Measurements from ENCODE around the gene TMBIM6.
"Not testable (repeated sequence)": the region's sequence is repeated elsewhere in the genome, so short reads cannot be mapped to it uniquely, and the experiment has no call there.

TMBIM6 gene

DNA sequence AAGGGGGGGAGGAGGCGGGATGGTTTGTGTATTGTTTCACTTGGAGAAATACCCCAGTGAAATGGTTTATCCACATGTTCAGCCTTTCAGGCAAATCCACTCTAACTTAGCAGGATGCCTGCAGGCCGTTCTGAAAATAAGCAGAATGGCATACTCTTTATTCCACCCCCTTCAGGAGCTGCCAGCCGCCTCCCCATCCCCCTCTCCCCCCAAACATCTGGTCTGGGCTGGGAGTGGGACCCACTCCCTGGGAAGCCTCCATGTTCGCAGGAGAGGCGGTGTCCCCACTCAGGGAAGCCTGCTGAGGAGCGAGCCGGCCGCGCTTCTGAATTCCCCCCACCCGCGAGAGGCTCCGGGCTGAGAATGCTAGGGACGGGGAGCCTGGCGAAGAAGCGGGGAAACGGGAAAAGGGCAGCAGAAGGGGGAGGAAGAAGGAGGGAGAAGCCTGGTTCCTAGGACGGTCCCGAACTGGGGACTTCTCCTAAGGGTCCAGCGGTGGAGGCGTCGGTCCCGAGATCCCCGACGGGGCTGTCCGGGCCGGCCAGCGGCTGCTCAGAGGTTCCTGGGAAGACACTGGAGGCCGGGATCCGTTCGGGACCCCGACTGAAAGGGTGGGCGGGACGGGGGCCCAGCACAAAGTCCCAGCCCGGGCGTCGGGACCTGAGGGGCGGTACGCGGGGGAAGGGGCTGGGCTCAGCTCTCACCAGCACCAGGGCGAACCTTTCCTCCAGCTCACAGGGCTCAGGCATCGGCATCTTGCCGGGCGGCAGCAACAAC, 34.8 kb upstream of the TMBIM6 start:
- peak overlapping the region; percentile 81 for H3K4me3 ChIP-seq (ENCODE audit: low read length)
- H3K18ac ChIP-seq (ENCODE audit: low read length) = peak overlapping the region; percentile 93
- H3K27ac ChIP-seq (ENCODE audit: low read depth, low read length) = peak overlapping the region; percentile 90
- no CpG with 5 or more reads among the region's 43 CpGs for WGBS (ENCODE audit: extremely low coverage, insufficient coverage, low lambda C conversion rate)
- peak overlapping the region; percentile 86 for H2BK120ac ChIP-seq (ENCODE audit: low read depth, low read length)
- H2BK5ac ChIP-seq (ENCODE audit: low read length) = no peak overlapping the region
- H3K79me2 ChIP-seq (ENCODE audit: control insufficient read depth, insufficient read depth, low read length) = peaks cover 40% of the 10 kb centered on the region
- H2BK15ac ChIP-seq (replicated peaks; ENCODE audit: low read depth) = peak overlapping the region; percentile 1
- H3K23ac ChIP-seq (ENCODE audit: low read length) = peak overlapping the region; percentile 84
- H3K4me2 ChIP-seq (ENCODE audit: low read length) = peak overlapping the region; percentile 84
- no peak overlapping the region for H4K8ac ChIP-seq (ENCODE audit: low read depth, low read length)
- H3K4me1 ChIP-seq (ENCODE audit: control insufficient read depth, low read depth, low read length) = peaks cover 14% of the 10 kb centered on the region
- peak overlapping the region; percentile 91 for H3K9ac ChIP-seq (ENCODE audit: low read length)
- peak; percentile 72 for DNase-seq
- H3K4ac ChIP-seq (ENCODE audit: low read depth, low read length) = peak overlapping the region; percentile 61
- H3K56ac ChIP-seq (ENCODE audit: low read length) = peak overlapping the region; percentile 93
- no peak overlapping the region for H4K5ac ChIP-seq (ENCODE audit: low read length)
- peaks cover 16% of the 10 kb centered on the region for H3K79me1 ChIP-seq (ENCODE audit: low read length)
- H2AK5ac ChIP-seq (ENCODE audit: low read length) = peak overlapping the region; percentile 27
- H3K27me3 ChIP-seq (ENCODE audit: insufficient read depth, low read length, poor library complexity) = no peaks in the 10 kb centered on the region
- no peaks in the 10 kb centered on the region for H3K36me3 ChIP-seq (ENCODE audit: control insufficient read depth, insufficient read depth, low read length)

DNA sequence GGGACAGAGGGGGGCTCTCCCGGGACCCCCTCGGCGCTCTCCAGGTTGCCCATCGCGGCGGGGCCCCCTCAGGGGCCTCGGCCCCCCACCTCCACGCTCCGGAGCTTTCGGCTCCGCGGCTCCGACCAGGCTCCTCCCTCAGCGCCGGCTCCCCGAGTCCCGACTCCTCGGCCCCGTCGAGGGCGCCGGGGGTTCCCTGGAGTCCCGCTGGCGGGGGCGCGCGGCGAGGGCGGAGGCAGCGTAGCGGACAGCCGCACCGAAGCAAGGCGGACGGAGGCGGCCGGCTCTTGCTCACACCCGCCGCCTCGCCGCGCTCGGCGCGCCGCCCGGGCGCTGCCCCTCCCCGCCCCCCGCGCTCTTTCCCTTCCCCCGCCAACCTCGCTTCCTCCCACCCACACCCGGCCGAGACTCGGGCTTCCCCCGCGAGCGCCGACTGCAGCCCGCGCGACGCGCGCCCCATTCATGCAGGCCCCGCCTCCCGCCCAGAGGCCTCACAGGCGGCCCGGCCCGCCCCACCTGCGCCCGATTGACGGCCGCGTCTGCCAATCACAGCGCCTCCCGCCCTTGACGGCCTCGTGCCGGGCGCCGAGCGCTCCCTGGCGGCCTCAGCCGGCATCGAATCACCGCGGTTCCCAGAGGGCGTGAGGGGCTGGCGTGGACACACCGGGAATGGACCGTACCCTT, 34.1 kb upstream of the TMBIM6 start, which contains the start of gene FMNL3:
FMNL3 (minus strand) TSS at position 278 of the 684 bp plus-strand sequence; CDS start at position 53, 225 bp downstream.
- Histone ChIP-seq H4K8ac (ENCODE audit: low read depth, low read length) (no peak within 1 kb of the TSS), H2AK5ac (ENCODE audit: low read length) (peak within 1 kb of the TSS; percentile 27)
- no CpG with 5 or more reads among the region's 93 CpGs for WGBS (ENCODE audit: extremely low coverage, insufficient coverage, low lambda C conversion rate)

DNA sequence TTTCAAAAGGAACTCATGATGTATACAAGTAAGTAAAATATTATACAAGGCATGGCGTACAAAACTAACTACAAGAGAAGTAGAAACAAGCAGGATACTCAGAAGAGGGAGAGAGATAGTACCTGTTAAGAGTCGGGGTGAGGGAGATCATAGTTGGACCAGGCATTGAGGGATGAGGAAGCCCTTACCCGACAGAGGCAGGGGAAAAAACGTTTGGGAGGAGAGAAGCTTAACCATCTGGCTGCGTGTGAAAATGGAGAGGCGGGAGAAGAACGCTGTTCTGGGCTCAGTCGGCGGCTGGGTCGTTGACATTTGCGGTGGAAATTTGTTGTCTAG, 33.6 kb upstream of the TMBIM6 start:
- H3K27me3 ChIP-seq (ENCODE audit: insufficient read depth, low read length, poor library complexity) = no peaks in the 10 kb centered on the region
- no peaks in the 10 kb centered on the region for H3K36me3 ChIP-seq (ENCODE audit: control insufficient read depth, insufficient read depth, low read length)
- H3K4me3 ChIP-seq (ENCODE audit: low read length) = no peak overlapping the region
- H3K4ac ChIP-seq (ENCODE audit: low read depth, low read length) = no peak overlapping the region
- H2BK120ac ChIP-seq (ENCODE audit: low read depth, low read length) = no peak overlapping the region
- no peak overlapping the region for H3K9ac ChIP-seq (ENCODE audit: low read length)
- H4K8ac ChIP-seq (ENCODE audit: low read depth, low read length) = no peak overlapping the region
- no peak overlapping the region for H3K4me2 ChIP-seq (ENCODE audit: low read length)
- peaks cover 15% of the 10 kb centered on the region for H3K79me1 ChIP-seq (ENCODE audit: low read length)
- peaks cover 14% of the 10 kb centered on the region for H3K4me1 ChIP-seq (ENCODE audit: control insufficient read depth, low read depth, low read length)
- no peak overlapping the region for H2BK15ac ChIP-seq (replicated peaks; ENCODE audit: low read depth)
- H3K27ac ChIP-seq (ENCODE audit: low read depth, low read length) = no peak overlapping the region
- H2BK5ac ChIP-seq (ENCODE audit: low read length) = no peak overlapping the region
- no peak overlapping the region for H3K56ac ChIP-seq (ENCODE audit: low read length)
- H4K5ac ChIP-seq (ENCODE audit: low read length) = no peak overlapping the region
- peaks cover 33% of the 10 kb centered on the region for H3K79me2 ChIP-seq (ENCODE audit: control insufficient read depth, insufficient read depth, low read length)
- H3K23ac ChIP-seq (ENCODE audit: low read length) = no peak overlapping the region
- H2AK5ac ChIP-seq (ENCODE audit: low read length) = no peak overlapping the region
- no peak overlapping the region for H3K18ac ChIP-seq (ENCODE audit: low read length)
- no CpG with 5 or more reads among the region's 11 CpGs for WGBS (ENCODE audit: extremely low coverage, insufficient coverage, low lambda C conversion rate)
- no peak for DNase-seq

More for the DNA sequence above, 34.1 kb upstream of the TMBIM6 start, which contains the start of gene FMNL3:
- Histone ChIP-seq H2BK120ac (ENCODE audit: low read depth, low read length) (peak within 1 kb of the TSS; percentile 86), H3K23ac (ENCODE audit: low read length) (peak within 1 kb of the TSS; percentile 84), H2BK15ac (replicated peaks; ENCODE audit: low read depth) (peak within 1 kb of the TSS; percentile 1), H3K36me3 (ENCODE audit: control insufficient read depth, insufficient read depth, low read length) (no peaks in the 10 kb centered on the region), H3K4ac (ENCODE audit: low read depth, low read length) (peak within 1 kb of the TSS; percentile 61), H3K18ac (ENCODE audit: low read length) (peak within 1 kb of the TSS; percentile 93), H3K79me2 (ENCODE audit: control insufficient read depth, insufficient read depth, low read length) (peaks cover 37% of the 10 kb centered on the region), H2BK5ac (ENCODE audit: low read length) (no peak within 1 kb of the TSS), H3K4me3 (ENCODE audit: low read length) (peak within 1 kb of the TSS; percentile 81), H3K4me1 (ENCODE audit: control insufficient read depth, low read depth, low read length) (peaks cover 14% of the 10 kb centered on the region), H3K27me3 (ENCODE audit: insufficient read depth, low read length, poor library complexity) (no peaks in the 10 kb centered on the region), H3K4me2 (ENCODE audit: low read length) (peak within 1 kb of the TSS; percentile 84), H3K79me1 (ENCODE audit: low read length) (peaks cover 16% of the 10 kb centered on the region), H3K27ac (ENCODE audit: low read depth, low read length) (peak within 1 kb of the TSS; percentile 90), H3K56ac (ENCODE audit: low read length) (peak within 1 kb of the TSS; percentile 93), H4K5ac (ENCODE audit: low read length) (no peak within 1 kb of the TSS), H3K9ac (ENCODE audit: low read length) (peak within 1 kb of the TSS; percentile 91)
- DNase-seq = peak; percentile 95

DNA sequence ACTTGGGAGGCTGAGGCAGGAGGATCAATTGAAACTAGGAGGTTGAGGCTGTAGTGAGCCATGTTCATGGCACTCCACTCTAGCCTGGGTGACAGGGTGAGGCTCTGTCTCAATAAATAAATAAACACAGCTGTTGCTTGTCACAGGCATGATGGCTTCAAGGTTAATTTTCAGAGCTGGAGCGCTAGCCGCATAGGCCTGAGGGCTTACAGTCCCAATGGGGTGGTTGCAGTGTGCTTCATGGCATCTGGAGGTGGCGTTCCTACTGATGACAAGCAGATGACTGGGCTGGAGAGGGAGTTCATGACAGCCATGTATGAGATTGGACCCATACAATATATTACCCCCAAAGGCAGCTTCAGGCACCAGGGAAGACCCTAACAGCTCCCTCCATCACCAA, 32.5 kb upstream of the TMBIM6 start:
- no CpG with 5 or more reads among the region's 3 CpGs for WGBS (ENCODE audit: extremely low coverage, insufficient coverage, low lambda C conversion rate)

DNA sequence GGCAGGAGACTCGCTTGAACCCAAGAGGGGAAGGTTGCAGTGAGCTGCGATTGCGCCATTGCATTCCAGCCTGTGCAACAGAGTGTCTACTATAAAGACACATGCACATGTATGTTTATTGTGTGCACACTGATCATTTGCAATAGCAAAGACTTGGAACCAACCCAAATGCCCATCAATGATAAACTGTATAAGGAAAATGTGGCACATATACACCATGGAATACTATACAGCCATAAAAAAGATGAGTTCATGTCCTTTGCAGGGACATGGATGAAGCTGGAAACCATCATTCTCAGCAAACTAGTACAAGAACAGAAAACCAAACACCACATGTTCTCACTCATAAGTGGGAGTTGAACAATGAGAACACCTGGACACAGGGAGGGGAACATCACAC, 27.4 kb upstream of the TMBIM6 start:
- not testable (repeated sequence) for H3K27me3 ChIP-seq (ENCODE audit: insufficient read depth, low read length, poor library complexity); H3K18ac ChIP-seq (ENCODE audit: low read length); H3K4me1 ChIP-seq (ENCODE audit: control insufficient read depth, low read depth, low read length); H2BK120ac ChIP-seq (ENCODE audit: low read depth, low read length); H3K56ac ChIP-seq (ENCODE audit: low read length); H2AK5ac ChIP-seq (ENCODE audit: low read length); H3K79me1 ChIP-seq (ENCODE audit: low read length); H2BK5ac ChIP-seq (ENCODE audit: low read length); H3K36me3 ChIP-seq (ENCODE audit: control insufficient read depth, insufficient read depth, low read length); H2BK15ac ChIP-seq (replicated peaks; ENCODE audit: low read depth); H3K23ac ChIP-seq (ENCODE audit: low read length); H4K5ac ChIP-seq (ENCODE audit: low read length); H3K27ac ChIP-seq (ENCODE audit: low read depth, low read length); H3K4ac ChIP-seq (ENCODE audit: low read depth, low read length); DNase-seq; H3K9ac ChIP-seq (ENCODE audit: low read length); H4K8ac ChIP-seq (ENCODE audit: low read depth, low read length); H3K79me2 ChIP-seq (ENCODE audit: control insufficient read depth, insufficient read depth, low read length); H3K4me3 ChIP-seq (ENCODE audit: low read length); H3K4me2 ChIP-seq (ENCODE audit: low read length)
- no CpG with 5 or more reads among the region's 3 CpGs for WGBS (ENCODE audit: extremely low coverage, insufficient coverage, low lambda C conversion rate)

More for the DNA sequence above, 32.5 kb upstream of the TMBIM6 start:
- Histone ChIP-seq H2BK5ac (ENCODE audit: low read length) (no peak overlapping the region), H3K4me1 (ENCODE audit: control insufficient read depth, low read depth, low read length) (peaks cover 14% of the 10 kb centered on the region), H3K79me2 (ENCODE audit: control insufficient read depth, insufficient read depth, low read length) (peaks cover 25% of the 10 kb centered on the region), H3K56ac (ENCODE audit: low read length) (no peak overlapping the region), H3K36me3 (ENCODE audit: control insufficient read depth, insufficient read depth, low read length) (no peaks in the 10 kb centered on the region), H2BK120ac (ENCODE audit: low read depth, low read length) (no peak overlapping the region), H3K27me3 (ENCODE audit: insufficient read depth, low read length, poor library complexity) (no peaks in the 10 kb centered on the region), H3K4ac (ENCODE audit: low read depth, low read length) (no peak overlapping the region), H3K27ac (ENCODE audit: low read depth, low read length) (no peak overlapping the region), H3K9ac (ENCODE audit: low read length) (no peak overlapping the region), H4K8ac (ENCODE audit: low read depth, low read length) (no peak overlapping the region), H3K23ac (ENCODE audit: low read length) (no peak overlapping the region), H3K79me1 (ENCODE audit: low read length) (peaks cover 12% of the 10 kb centered on the region), H3K4me2 (ENCODE audit: low read length) (no peak overlapping the region), H3K4me3 (ENCODE audit: low read length) (no peak overlapping the region), H2BK15ac (replicated peaks; ENCODE audit: low read depth) (no peak overlapping the region), H4K5ac (ENCODE audit: low read length) (no peak overlapping the region), H2AK5ac (ENCODE audit: low read length) (no peak overlapping the region), H3K18ac (ENCODE audit: low read length) (no peak overlapping the region)
- DNase-seq = no peak
